Skin of body (tissue), 2 donors: ENCODE results near the gene SYCN. TPM values are rescaled to one million over a fixed set of nuclear protein-coding genes. Genes with fewer than 3 reads are reported as not detected.

Experiments
- DNase-seq: peaks from one replicate; lab custom pipeline; 2025; lab: John Stamatoyannopoulos, UW
- total RNA-seq: library from RNA; depleted of rRNA; stranded (reverse); fragments of >200 nt; gene quantifications from one replicate; pipeline ENCODE4 v1.2.3, GENCODE V29; 2014

Gene SYCN
- total RNA-seq, 1 donor from 2014 or later, result not detected

DNA sequence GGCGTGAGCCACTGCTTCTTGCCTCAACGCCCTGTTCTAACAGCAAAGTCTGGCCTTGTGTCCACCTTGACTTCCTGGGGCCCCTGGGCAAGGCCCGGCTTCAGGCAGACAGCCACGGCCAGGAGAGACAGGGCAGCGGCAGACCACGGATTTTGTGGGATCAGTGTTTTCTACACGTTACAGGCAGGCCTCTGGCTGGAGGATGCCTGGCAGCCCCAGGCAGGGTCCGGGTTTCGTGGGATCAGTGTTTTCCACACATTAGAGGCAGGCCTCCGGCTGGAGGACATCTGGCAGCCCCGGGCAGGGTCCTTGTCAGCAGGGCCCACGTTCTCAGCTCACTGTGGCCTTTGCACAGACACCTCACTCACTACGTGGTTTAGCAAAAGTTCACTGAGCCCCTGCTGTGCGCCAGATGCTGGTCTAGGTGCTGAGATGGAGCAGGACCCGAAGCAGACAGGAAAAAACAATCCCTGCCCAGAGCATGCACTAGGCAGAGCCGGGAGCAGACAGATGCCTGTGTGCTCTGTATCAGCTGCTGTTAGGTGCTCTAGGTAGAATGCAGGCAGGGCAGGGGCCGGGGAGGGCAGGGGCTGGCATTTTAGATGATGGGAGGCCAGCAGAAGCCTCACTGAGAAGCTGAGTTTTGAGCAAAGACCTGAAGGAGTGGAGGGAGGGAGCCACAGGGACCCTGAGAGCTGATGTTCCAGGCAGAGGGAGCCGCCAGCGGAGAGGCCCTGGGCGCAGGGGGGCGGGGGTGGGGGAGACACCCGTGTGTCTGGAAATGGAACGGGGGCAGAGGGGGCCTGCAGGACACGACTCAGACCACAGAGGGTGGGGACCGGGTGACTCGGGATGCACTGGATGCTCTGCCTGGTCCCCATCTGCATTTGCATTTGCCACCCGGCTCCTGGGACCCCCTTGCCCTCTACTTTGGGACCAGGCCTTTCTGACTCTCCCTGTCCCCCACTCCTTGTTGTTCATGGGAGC, 32.3 kb downstream of the SYCN start:
- no peak for DNase-seq

- no peak for DNase-seq
Measured at GRCh38 chr19:39170386-39171231, 33.5 kb downstream of the SYCN start.

GRCh38 chr19:39169143-39169810, 34.8 kb downstream of the SYCN start:
- no peak for DNase-seq

GRCh38 chr19:39168258-39169142, 35.6 kb downstream of the SYCN start:
- DNase-seq, result no peak

GRCh38 chr19:39167461-39168257, 36.4 kb downstream of the SYCN start:
- DNase-seq, result no peak

- no peak for DNase-seq
Measured at GRCh38 chr19:39166571-39167391, 37.3 kb downstream of the SYCN start.

- no peak for DNase-seq
Measured at GRCh38 chr19:39165857-39166256, 38.2 kb downstream of the SYCN start.

- DNase-seq, result no peak
Measured at GRCh38 chr19:39164289-39164688, 39.8 kb downstream of the SYCN start.

GRCh38 chr19:39163621-39164020, 40.4 kb downstream of the SYCN start:
- DNase-seq, result no peak

DNA sequence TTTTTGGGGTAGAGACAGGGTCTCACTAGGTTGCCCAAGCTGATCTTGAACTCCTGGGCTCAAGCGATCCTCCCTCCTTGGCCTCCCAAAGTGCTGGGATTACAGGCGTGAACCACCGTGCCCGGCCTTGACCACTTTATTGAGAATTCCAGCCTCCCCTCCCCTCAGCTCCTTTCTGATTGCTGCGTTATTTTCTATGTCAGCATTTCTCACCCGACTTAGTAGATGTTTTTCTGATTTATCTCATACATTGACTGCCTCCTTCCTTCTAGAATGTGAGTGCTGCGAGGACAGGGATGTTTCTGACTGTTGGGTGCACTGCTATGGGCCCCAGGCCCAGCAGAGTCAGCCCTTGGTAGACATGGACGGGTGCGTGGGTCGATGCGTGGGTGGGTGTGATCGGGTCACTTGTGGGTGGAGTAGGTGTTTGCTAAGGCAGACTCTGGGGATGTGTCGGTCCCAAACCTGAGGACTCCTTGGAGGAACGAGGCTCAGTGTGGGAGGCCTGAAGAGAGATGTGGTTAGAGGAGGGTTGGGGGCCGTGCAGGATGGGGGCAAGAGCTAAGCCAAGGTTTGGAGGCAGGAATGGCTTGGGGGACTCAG, 41.5 kb downstream of the SYCN start:
- no peak for DNase-seq

GRCh38 chr19:39160889-39161672, 43.0 kb downstream of the SYCN start:
- no peak for DNase-seq

GRCh38 chr19:39160523-39160861, 43.6 kb downstream of the SYCN start:
- DNase-seq, result no peak

- DNase-seq, result no peak
Measured at GRCh38 chr19:39158646-39159260, 45.3 kb downstream of the SYCN start.

DNA sequence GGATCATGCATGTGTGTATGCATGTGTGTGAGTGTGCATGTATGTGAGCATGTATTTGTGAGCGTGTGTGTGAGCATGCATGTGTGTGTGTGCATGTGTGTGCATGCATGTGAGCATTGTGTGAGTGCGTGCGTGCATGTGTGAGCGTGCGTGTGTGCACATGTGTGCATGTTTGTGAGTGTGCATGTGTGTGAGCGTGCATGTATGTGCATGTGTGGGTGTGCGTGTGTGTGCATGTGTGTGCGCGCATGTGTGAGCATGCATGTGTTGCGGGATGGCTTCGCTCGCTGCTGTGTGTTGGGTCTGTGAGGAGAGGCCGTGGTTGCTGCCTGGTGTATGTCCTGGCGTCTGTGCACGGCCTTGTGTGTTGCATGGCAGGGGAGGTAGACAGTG, 46.1 kb downstream of the SYCN start:
- DNase-seq, result no peak

- DNase-seq, result no peak
Measured at GRCh38 chr19:39157275-39157996, 46.6 kb downstream of the SYCN start.

DNA sequence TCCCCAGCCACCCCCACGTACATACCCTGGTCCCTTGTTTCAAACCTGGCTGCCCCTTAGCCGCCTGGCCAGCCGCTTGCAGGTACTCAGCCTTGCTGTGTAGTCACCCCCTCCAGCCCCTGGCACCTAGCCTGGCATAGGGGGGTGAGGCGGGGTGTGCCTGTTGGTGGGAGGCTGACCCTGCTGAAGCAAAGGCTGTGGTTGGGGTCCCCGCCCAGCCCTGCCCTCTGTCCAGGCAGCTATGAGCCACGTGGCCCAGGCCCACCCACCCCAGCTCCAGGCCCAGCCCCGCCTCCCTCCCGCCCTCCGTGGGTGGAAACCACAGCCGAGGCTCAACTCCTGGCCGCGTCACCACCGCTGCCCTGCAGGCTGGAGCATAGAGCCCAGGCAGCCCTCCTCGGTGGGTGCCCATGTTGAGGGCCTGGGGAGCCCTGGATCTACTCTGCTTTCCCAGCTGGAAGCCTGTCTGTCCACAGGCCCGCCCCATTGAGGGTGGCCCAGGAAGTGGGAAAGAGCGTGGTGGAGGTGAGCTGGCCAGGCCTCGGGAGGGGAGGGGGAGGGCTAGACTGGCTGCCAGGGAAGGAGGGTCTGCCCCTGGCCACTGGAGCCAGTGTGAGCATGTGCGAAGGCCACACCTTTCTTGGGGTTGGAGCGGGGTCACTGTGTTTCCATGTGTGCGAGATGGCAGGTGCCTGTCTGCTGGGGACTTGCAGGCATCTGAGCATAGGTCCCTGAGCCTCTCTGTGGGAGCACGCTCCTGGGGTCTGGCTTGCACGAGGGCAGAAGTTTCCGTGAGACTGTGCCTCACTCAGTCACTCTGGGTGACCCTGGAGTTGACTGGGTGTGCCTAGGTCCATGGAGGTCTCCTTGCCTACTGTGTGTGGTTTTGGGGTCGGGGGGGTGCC, 47.5 kb downstream of the SYCN start:
- DNase-seq, result no peak
